Ascending aorta (tissue), 2 donors: Measurements from ENCODE around the gene HAAO. TPM values are rescaled to one million over a fixed set of nuclear protein-coding genes. Genes with fewer than 3 reads are reported as not detected.

Experiments used
- DNase-seq, 2 donors: peaks; one replicate each; pipeline ENCODE4 v3.0.0-alpha.2; 2019; ENCODE audit warnings: low spot score in 2 of 2
- H3K27ac ChIP-seq, 2 donors: fragments of 200-600 bp; sonication (generic); one replicate each; pipeline ENCODE4 v1.5.1; 2016 to 2017; ENCODE audit warnings: mild to moderate bottlenecking in 1 of 2
- H3K27me3 ChIP-seq: fragments of 200-600 bp; sonication (generic); one replicate; pipeline ENCODE4 v1.5.1; 2017
- H3K36me3 ChIP-seq, 2 donors: fragments of 200-600 bp; sonication (generic); one replicate each; pipeline ENCODE4 v1.5.1; 2016
- H3K4me1 ChIP-seq, 2 donors: fragments of 200-600 bp; sonication (generic); one replicate each; pipeline ENCODE4 v1.5.1; 2016 to 2017; ENCODE audit warnings: mild to moderate bottlenecking in 1 of 2
- H3K4me3 ChIP-seq, 2 donors: fragments of 200-600 bp; sonication (generic); one replicate each; pipeline ENCODE4 v1.5.1; 2016 to 2017; ENCODE audit warnings: mild to moderate bottlenecking in 1 of 2
- H3K9me3 ChIP-seq, 2 donors: fragments of 200-600 bp; sonication (generic); one replicate each; pipeline ENCODE4 v1.5.1; 2016
- CTCF ChIP-seq, 3 experiments: fragments of 200-600 bp in 2 of 3; fragments of 450-650 bp in 1 of 3; sonication (generic) in 2 of 3; IDR thresholded peaks; one replicate each; pipeline ENCODE4 v1.5.1; 2016 to 2019; ENCODE audit warnings: antibody characterized with exemption in 3 of 3, mild to moderate bottlenecking in 1 of 3, moderate library complexity in 1 of 3
- intact Hi-C: fragments of 100-400 bp; cut with DNase I; formaldehyde crosslinking; loops from one replicate; pipeline ENCODE4 v1.15.1; 2023
- total RNA-seq: library from RNA; depleted of rRNA; stranded (reverse); fragments of >200 nt; gene quantifications from one replicate; pipeline ENCODE4 v1.1.0, GENCODE V29; 2016

HAAO gene
- total RNA-seq, 1 donor from 2014 or later, result 7.2 TPM

GRCh38 chr2:42744545-42745082 is 47.8 kb downstream of the HAAO start:
- H3K36me3 ChIP-seq, result peaks cover 7 to 9% of the 10 kb centered on the region in 2 donors
- DNase-seq, result no peak
- no peak overlapping the region for H3K4me3 ChIP-seq
- no peak overlapping the region for H3K27ac ChIP-seq
- no peaks in the 10 kb centered on the region for H3K27me3 ChIP-seq
- TF ChIP-seq CTCF (IDR thresholded peaks at IDR 0.05), result no peak
- H3K4me1 ChIP-seq, result no peaks in the 10 kb centered on the region
- no peaks in the 10 kb centered on the region for H3K9me3 ChIP-seq
- intact Hi-C loops, result no loop called here

GRCh38 chr2:42743659-42743990 is 48.8 kb downstream of the HAAO start:
- no peaks in the 10 kb centered on the region for H3K9me3 ChIP-seq
- DNase-seq, result no peak
- no peaks in the 10 kb centered on the region for H3K4me1 ChIP-seq
- no peak overlapping the region for H3K4me3 ChIP-seq
- no peak for TF ChIP-seq CTCF (IDR thresholded peaks at IDR 0.05)
- H3K27me3 ChIP-seq, result no peaks in the 10 kb centered on the region
- H3K36me3 ChIP-seq, result peaks cover 7 to 14% of the 10 kb centered on the region in 2 donors
- intact Hi-C loops, result no loop called here
- no peak overlapping the region for H3K27ac ChIP-seq

GRCh38 chr2:42742740-42743658 is 49.4 kb downstream of the HAAO start:
- TF ChIP-seq CTCF (IDR thresholded peaks at IDR 0.05), result no peak
- H3K4me1 ChIP-seq, result no peaks in the 10 kb centered on the region
- no peaks in the 10 kb centered on the region for H3K27me3 ChIP-seq
- intact Hi-C loops, result no loop called here
- no peak overlapping the region for H3K27ac ChIP-seq
- H3K4me3 ChIP-seq, result no peak overlapping the region
- no peaks in the 10 kb centered on the region for H3K9me3 ChIP-seq
- H3K36me3 ChIP-seq, result peaks cover 7 to 14% of the 10 kb centered on the region in 2 donors
- DNase-seq, result no peak

GRCh38 chr2:42741140-42741539 is 51.2 kb downstream of the HAAO start:
- intact Hi-C loops, result no loop called here
- no peak overlapping the region for H3K27ac ChIP-seq

GRCh38 chr2:42736598-42737322 is 55.6 kb downstream of the HAAO start:
- Histone ChIP-seq H3K4me3 (no peak overlapping the region), H3K4me1 (no peaks in the 10 kb centered on the region), H3K27me3 (no peaks in the 10 kb centered on the region), H3K27ac (no peak overlapping the region), H3K36me3 (peaks cover 0 to 37% of the 10 kb centered on the region in 2 donors), H3K9me3 (peaks cover 0 to 10% of the 10 kb centered on the region in 2 donors)
- no peak for TF ChIP-seq CTCF (IDR thresholded peaks at IDR 0.05)
- intact Hi-C loops, result no loop called here
- DNase-seq, result no peak

More at GRCh38 chr2:42741140-42741539, 51.2 kb downstream of the HAAO start:
- DNase-seq, result no peak
- Histone ChIP-seq H3K36me3 (peaks cover 4 to 24% of the 10 kb centered on the region in 2 donors), H3K4me1 (no peaks in the 10 kb centered on the region), H3K27me3 (no peaks in the 10 kb centered on the region), H3K4me3 (no peak overlapping the region), H3K9me3 (no peaks in the 10 kb centered on the region)
- no peak for TF ChIP-seq CTCF (IDR thresholded peaks at IDR 0.05)
